ENCODE measurements around the gene KCNAB1.
A peak's percentile ranks its signal among the peaks of the same experiment; 100 is the strongest.

The KCNAB1 gene

DNA sequence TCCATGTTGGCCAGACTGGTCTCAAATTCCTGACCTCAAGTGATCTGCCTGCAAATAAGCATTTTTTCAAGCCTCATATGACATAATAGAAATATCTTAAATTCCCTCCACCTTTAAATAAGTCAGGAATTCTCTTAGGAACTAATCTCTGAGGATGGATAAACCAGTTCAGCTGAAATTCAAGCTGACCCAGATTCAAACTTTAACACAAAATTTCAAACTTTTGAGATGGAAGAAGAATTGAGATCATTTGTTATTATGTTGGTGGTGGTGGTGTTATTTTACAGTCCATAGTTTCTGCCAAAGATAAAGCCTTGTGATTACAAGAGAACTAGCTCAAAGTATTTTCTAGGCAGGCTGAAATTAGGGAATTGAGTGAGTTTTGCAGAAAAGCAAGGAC, 349.1 kb downstream of the KCNAB1 start:
- no peak for DNase-seq

DNA sequence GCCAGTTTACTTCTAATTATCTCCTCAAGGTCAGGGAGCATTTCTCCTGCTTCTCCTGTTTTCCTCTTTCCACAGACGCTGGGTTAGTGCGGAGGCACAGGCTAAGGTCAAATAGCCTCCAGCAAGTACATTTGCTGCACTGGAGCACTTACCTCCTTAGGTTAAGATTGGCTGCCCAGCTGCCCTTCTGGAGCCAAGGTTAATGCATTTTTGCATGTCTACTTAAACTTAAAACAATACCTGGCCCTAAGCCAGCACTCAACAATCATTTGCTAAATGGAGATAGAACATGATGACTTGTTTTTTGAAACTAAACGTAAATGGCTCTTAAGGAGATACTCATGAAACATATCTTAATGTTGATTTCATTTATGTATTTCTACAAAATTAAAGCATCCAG, 351.1 kb downstream of the KCNAB1 start:
- no peak for DNase-seq

- DNase-seq: no peak
These were observed 351.8 kb downstream of the KCNAB1 start for GRCh38 chr3:156472150-156472549.

DNA sequence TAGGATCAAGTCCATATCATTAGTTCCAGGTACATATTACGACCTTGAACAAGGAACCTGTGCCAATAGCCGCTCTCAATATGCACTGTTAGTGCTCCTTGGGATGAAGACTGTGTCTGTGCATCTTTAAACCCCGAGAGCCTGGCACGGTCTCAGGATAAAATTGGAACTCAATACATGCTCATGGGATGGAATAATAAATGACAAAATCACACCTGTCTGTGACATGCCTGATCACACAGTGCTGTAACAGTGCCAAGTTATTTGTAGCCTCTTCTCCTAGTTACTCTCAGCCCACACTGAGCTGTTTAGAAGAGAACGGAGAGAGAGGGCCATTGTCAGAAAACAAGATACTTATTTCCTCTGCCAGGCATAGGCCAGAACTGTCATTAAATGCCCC, 352.3 kb downstream of the KCNAB1 start:
- no peak for DNase-seq

DNA sequence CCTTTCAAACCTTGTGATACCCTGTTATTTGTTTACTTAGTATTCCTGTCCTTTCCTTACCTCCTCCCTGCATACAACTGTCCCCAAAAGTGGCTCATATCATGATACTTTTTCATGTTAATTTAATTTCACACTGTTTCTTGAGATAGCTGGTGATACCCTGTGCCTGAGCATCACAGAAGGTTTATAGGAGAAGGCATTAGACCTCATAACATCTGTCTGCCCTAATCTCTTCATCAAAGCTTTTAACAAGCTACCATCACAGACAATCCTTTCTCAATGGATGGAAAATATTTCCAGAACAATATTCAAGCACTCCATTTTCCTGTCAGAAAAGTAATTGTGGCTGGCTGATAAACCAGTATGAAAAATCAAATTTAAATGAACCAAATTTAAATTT, 353.0 kb downstream of the KCNAB1 start:
- no peak for DNase-seq

DNA sequence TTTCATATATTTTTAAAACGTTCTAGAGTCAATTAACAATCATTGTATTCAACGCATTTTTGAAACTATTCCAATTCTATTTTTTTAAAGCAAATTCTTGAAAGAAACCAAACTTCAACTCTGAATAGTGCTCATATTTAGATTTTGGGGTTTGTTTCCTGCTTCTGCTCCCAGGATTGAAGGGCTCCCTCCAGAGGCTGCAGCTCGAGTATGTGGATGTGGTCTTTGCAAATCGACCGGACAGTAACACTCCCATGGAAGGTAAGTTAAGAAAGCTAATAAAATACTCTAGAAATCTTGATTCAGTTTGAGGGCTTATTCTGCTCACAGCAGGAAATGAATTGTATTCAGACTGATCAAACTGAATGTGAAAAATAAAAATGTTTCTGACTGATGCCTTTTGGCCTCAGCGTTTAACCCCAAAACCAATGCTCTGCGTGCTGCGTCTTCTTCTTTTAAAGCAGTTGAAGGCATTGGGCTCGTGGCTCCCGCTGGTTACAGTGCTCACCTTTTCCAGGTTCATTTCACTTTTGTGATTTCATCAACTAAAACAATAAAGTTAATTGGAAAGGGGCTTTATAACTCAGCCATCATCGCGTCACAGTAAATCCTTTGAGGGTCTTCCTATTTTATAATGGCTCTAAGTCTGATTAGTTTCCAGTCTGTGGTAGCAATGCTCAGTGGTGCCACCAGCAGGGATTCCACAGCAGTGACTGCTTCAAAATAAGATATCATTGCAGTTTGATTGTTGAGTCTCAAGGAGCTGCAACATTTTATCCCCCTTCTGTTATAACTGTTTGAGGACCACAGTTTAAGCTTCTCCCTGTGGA, 354.4 kb downstream of the KCNAB1 start:
- peak; percentile 5 to 23 for DNase-seq

DNA sequence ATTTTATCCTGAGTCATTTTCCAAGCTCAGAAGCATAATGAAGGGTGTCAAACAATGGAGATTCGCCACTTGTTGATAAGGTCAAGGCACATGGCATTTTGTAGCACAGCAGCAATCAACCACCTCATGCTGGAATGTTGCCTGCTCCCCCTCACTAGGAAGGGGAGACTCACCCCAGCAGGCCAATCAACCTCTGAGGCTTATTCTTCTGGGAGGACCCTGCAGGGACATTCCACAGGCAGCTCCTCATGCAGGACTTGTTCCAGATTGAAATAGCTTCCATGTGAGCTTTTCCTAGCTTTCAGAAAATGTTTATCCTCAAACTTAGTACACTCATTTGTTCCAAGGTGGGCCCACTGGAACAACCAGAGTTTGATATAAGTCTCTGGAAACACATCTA, 356.9 kb downstream of the KCNAB1 start:
- DNase-seq: no peak

DNA sequence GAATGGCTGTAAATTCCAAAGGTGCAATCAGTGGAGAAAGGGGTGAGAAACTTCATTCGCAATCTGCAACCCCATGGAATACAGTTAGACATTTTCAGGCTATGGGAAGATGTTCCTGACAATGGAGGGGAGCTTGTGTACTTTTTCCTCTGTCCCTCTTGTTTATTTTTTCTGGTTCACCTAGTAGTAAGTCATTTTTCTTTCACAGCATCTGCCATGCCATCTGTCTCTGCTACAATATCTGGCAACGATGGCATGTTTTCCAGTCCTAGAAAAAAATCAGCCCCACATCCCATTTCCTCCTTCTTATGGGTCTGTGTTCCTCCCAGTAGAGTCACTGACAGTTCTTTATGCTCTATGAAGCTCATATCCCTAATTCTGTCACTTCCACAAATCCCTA, 358.5 kb downstream of the KCNAB1 start:
- DNase-seq: no peak

GRCh38 chr3:156479604-156480003, 359.2 kb downstream of the KCNAB1 start:
- no peak for DNase-seq

DNA sequence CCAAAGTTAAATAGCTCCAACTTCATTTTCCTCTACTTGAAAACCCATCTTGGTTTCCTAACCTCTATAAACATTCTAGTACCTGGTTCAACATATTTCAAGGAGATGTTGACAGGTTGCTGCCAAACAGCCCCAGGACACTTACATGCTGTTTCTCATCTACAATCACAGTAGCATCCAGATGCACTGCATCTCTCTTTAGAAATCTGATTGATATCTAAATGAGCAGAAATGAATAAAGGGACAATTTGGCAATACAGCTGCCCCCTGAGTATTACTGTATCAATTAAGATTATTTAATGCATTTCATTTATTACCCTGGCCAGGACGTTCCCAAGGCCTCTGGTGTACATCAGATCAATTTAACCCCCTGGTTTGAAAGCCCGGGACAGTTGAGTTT, 360.6 kb downstream of the KCNAB1 start:
- DNase-seq: no peak

GRCh38 chr3:156483002-156483401, 362.6 kb downstream of the KCNAB1 start:
- no peak for DNase-seq

GRCh38 chr3:156483426-156483825, 363.0 kb downstream of the KCNAB1 start:
- DNase-seq: no peak

GRCh38 chr3:156483961-156484787, 363.8 kb downstream of the KCNAB1 start:
- peak; percentile 76 to 88 for DNase-seq

DNA sequence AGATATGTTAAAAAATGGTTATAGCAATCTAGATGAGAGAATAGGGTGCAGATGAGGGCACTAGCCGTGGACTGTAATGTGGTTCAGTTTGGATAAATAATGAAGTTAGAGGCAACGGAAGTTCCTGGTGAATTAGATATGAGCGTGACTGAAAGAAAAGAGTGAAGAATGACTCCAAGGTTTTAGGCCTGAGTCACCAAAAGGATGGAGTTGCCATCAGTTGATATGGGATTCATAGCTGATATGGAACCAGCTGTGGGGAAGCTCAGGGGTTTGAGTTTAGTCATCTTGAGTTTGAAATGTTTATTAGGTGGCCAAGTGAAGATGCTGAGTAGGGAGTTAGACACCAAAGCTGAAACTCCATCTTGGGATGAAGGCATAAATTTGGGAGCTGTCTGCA, 368.4 kb downstream of the KCNAB1 start:
- no peak for DNase-seq

GRCh38 chr3:156489462-156489911, 369.1 kb downstream of the KCNAB1 start:
- no peak for DNase-seq

DNA sequence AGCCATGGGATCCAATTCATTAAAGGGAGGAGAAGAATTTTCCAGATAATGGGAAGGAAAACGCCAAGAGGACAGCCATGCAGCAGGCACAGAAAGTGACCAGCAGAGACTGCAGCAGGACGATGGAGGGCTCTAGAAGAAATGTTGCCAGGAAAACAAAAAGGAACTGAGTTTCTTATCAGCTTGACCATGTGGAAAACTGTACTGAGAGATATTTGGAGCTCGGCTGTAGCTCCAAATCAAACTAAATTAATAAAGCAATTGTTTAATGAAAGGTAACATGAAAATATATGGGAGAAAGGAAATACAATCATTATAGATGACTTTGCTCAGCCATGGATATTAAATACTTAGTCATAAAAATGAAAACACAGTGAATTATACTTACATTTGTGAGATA, 370.8 kb downstream of the KCNAB1 start:
- DNase-seq: no peak

GRCh38 chr3:156492801-156493261, 372.5 kb downstream of the KCNAB1 start:
- DNase-seq: no peak

DNA sequence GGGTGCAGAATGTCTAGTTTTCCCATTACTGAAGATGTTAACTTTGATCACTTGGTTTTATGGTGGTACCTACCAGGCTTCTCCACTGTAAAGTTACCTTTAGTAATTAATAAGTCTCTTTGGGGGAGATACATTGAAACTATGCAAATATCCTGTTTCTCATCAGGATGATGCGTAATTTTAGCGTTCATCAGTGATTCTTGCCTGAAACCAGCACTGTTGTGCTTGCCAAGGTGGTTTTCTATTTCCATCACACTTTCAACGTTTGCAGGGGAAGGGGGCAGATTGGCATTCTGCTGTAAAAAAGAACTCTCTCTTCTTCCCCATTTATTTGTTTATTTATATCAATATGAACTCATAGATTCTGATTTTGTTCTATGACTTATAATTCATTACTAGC, 373.5 kb downstream of the KCNAB1 start:
- no peak for DNase-seq

- DNase-seq: no peak
These were observed 375.4 kb downstream of the KCNAB1 start for GRCh38 chr3:156495816-156496215.

DNA sequence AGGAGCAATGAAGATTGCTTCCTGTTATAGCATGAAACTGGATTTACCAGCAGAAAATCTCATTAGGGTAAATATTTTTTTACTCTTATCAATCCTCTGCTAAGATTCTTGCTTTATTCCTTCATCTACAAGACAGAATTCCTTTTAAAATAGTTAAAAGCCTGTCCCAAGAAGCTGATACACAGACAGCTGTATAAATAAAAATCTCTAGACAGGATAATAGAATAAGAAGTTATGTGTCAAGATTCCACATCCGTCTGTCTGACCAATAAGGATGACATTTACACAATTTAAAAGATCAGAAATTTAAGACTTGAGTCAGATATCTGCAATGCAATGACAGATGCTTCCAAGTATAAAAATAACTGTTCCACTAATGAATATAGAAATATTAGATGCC, 376.9 kb downstream of the KCNAB1 start:
- DNase-seq: no peak

- no peak for DNase-seq
These were observed 377.9 kb downstream of the KCNAB1 start for GRCh38 chr3:156498307-156498706.

DNA sequence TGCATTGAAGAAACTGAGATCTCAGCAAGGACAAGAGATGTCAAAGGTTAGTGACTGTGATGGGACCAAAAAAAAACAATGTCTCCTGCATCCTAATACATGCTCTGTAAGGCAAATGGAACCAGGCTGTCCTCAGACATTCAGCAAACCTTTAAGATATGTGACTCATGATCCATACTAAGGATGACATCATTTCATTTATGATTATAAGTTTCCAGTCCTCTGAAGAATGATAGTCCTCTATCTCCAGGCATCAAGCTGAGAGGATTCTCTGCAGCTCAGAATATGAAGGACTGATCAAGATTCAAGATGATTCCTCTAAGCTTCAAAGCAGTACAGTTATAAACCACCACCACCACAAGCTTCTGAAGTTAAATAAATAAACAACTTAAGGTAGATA, 386.9 kb downstream of the KCNAB1 start:
- DNase-seq: no peak

DNA sequence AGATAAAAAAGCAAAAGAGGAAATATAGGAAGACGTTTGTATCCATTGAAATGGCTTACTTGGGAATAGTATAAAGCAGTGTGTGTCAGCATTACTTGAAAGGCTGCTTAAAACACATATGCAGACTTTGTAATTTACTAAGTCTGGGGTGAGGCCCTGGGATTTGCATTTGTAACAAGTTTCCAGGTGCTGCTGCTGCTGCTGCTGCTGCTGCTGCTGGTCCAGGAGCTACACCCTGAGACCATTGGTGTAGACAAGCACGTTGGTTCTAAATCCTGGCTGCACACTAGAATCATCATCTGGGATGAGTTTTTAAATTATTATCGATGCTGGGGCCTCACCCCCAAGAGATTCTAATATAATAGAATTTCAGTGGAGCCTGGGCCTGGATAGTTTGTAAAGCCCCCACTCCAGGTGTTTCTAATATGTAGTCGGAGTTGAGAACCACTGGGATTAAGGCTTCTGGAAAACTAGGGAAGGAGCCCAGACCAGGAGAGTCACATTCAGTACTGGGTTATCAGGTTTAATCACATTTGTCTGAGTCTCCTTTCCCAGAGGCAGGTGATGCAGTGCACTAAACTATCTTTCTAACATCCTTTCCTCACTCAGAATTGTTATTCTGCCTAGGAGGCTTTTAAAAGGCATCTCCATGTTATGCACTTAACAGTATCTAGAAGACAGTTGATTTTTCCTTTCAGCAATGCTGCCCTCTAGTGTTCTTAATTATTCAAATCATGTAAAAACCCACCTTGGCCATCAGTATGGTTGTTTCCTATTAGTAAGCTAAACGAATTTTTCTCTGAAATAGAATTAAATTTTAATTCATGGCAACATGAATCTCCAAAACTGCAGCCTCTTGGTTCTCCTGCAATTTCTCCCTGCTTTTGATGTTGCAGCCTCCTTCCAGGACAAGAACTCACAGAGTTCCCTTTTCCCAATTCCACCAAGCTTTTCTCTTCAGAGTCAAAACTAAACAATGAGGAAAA, 389.1 kb downstream of the KCNAB1 start:
- DNase-seq: peak; percentile 70 to 88

Measured in Kasumi-1 (cell line).